GM18499 (cell line): ENCODE data around the gene EVX2.

ENCODE experiments used
- ATAC-seq: cut with Tn5 transposase; IDR thresholded peaks from one replicate; pipeline ENCODE4 v1.9.1; 2021; ENCODE audit warnings: moderate number of reproducible peaks; ENCODE audit not compliant: insufficient read depth, unreplicated experiment

Gene EVX2

GRCh38 chr2:176085120-176085788 lies 1.5 kb upstream of the EVX2 start:
- ATAC-seq, result no peak

- ATAC-seq, result no peak
Observed at GRCh38 chr2:176084611-176085119, 903 bp upstream of the EVX2 start.

- no peak for ATAC-seq
Observed at GRCh38 chr2:176082824-176083751, 674 bp downstream of the EVX2 start.

GRCh38 chr2:176082525-176082823 lies 1.3 kb downstream of the EVX2 start:
- ATAC-seq, result no peak

GRCh38 chr2:176081837-176082524 lies 1.8 kb downstream of the EVX2 start:
- no peak for ATAC-seq

GRCh38 chr2:176081376-176081836 lies 2.4 kb downstream of the EVX2 start:
- no peak for ATAC-seq

GRCh38 chr2:176080540-176081375 lies 3.0 kb downstream of the EVX2 start:
- no peak for ATAC-seq

- no peak for ATAC-seq
Observed at GRCh38 chr2:176079831-176080539, 3.8 kb downstream of the EVX2 start.

GRCh38 chr2:176079285-176079830 lies 4.4 kb downstream of the EVX2 start:
- no peak for ATAC-seq

- no peak for ATAC-seq
Observed at GRCh38 chr2:176078541-176079284, 5.0 kb downstream of the EVX2 start.

GRCh38 chr2:176076796-176077195 lies 7.0 kb downstream of the EVX2 start:
- ATAC-seq, result no peak

GRCh38 chr2:176076063-176076462 lies 7.7 kb downstream of the EVX2 start:
- no peak for ATAC-seq

- no peak for ATAC-seq
Observed at GRCh38 chr2:176075481-176075880, 8.3 kb downstream of the EVX2 start.

GRCh38 chr2:176074919-176075425 lies 8.8 kb downstream of the EVX2 start:
- ATAC-seq, result no peak

GRCh38 chr2:176072951-176073904 lies 10.5 kb downstream of the EVX2 start:
- no peak for ATAC-seq

- ATAC-seq, result no peak
Observed at GRCh38 chr2:176072292-176072669, 11.5 kb downstream of the EVX2 start.
